GM23248 (cell line): ENCODE measurements around the gene NXF1. TPM values are rescaled to one million over a fixed set of nuclear protein-coding genes. Genes with fewer than 3 reads are reported as not detected.

Experiments
- DNase-seq: peaks from one replicate; pipeline ENCODE4 v3.0.0-alpha.2; 2015
- H2AFZ ChIP-seq: fragments of 200-600 bp; sonication (generic); 2 replicates; pipeline ENCODE4 v1.6.1; 2016; ENCODE audit warnings: antibody characterized with exemption
- H3F3A ChIP-seq: fragments of 200-600 bp; sonication (generic); 2 replicates; pipeline ENCODE4 v1.6.1; 2016; ENCODE audit warnings: mild to moderate bottlenecking, antibody characterized with exemption, mixed run types; ENCODE audit not compliant: insufficient read depth
- H3K27ac ChIP-seq: fragments of 200-600 bp; sonication (generic); 2 replicates; pipeline ENCODE4 v1.5.1; 2016; ENCODE audit warnings: mild to moderate bottlenecking
- H3K27me3 ChIP-seq: fragments of 200-600 bp; sonication (generic); replicated peaks from 2 replicates; pipeline ENCODE4 v1.6.1; 2016; ENCODE audit warnings: mild to moderate bottlenecking; ENCODE audit not compliant: insufficient read depth
- H3K36me3 ChIP-seq: fragments of 200-600 bp; sonication (generic); 2 replicates; pipeline ENCODE4 v1.6.1; 2016; ENCODE audit warnings: low read depth, mild to moderate bottlenecking
- H3K4me1 ChIP-seq: fragments of 200-600 bp; sonication (generic); 2 replicates; pipeline ENCODE4 v1.6.1; 2016; ENCODE audit warnings: mild to moderate bottlenecking; ENCODE audit not compliant: insufficient read depth
- H3K4me2 ChIP-seq: fragments of 200-600 bp; sonication (generic); one replicate; pipeline ENCODE4 v1.6.1; 2016; ENCODE audit warnings: mild to moderate bottlenecking; ENCODE audit not compliant: unreplicated experiment
- H3K4me3 ChIP-seq: fragments of 200-600 bp; sonication (generic); 2 replicates; pipeline ENCODE4 v1.5.1; 2016; ENCODE audit warnings: mild to moderate bottlenecking
- H3K79me2 ChIP-seq: fragments of 200-600 bp; sonication (generic); 2 replicates; pipeline ENCODE4 v1.6.1; 2016; ENCODE audit warnings: mild to moderate bottlenecking; ENCODE audit not compliant: insufficient read depth
- H3K9ac ChIP-seq: fragments of 200-600 bp; sonication (generic); 2 replicates; pipeline ENCODE4 v1.6.1; 2016; ENCODE audit warnings: mild to moderate bottlenecking
- H3K9me2 ChIP-seq: fragments of 200-600 bp; sonication (generic); 2 replicates; pipeline ENCODE4 v1.6.1; 2016; ENCODE audit warnings: mixed run types, mild to moderate bottlenecking, moderate library complexity; ENCODE audit not compliant: insufficient read depth
- H3K9me3 ChIP-seq: fragments of 200-600 bp; sonication (generic); one replicate; pipeline ENCODE4 v1.6.1; 2017; ENCODE audit warnings: low read depth
- H4K20me1 ChIP-seq: fragments of 200-600 bp; sonication (generic); 2 replicates; pipeline ENCODE4 v1.6.0; 2016; ENCODE audit not compliant: insufficient read depth
- EZH2 ChIP-seq: fragments of 200-600 bp; sonication (generic); IDR thresholded peaks from 2 replicates; pipeline ENCODE4 v1.6.1; 2018; ENCODE audit warnings: antibody characterized with exemption, mild to moderate bottlenecking; ENCODE audit not compliant: insufficient read depth, poor library complexity, severe bottlenecking
- EZH2phosphoT487 ChIP-seq: fragments of 200-600 bp; sonication (generic); IDR thresholded peaks from 2 replicates; pipeline ENCODE4 v1.6.1; 2018; ENCODE audit warnings: antibody characterized with exemption, moderate library complexity, mild to moderate bottlenecking, low read depth; ENCODE audit not compliant: insufficient read depth
- WGBS, 2 experiments: methylation state at CpG; one replicate each; pipeline ENCODE4 v1.1.6; 2015 to 2017; ENCODE audit warnings: low lambda C conversion rate in 2 of 2, low coverage in 1 of 2; ENCODE audit errors: missing lambda C conversion rate in 2 of 2; 5-methylcytosine and 5-hydroxymethylcytosine counted together
- in situ Hi-C: fragments of 300-500 bp; cut with MboI; formaldehyde crosslinking; loops from 2 replicates; pipeline ENCODE4 v1.15.0; 2020
- polyA plus RNA-seq: library from polyadenylated mRNA; unstranded; fragments of >200 nt; fragmentation: Nextera tagmentation; extraction: Ambion mirVana; gene quantifications from 2 replicates; pipeline ENCODE4 v1.2.1, GENCODE V29; 2016
- total RNA-seq: library from RNA; depleted of rRNA; stranded (reverse); fragments of >200 nt; shearing (Covaris generic); gene quantifications from 2 replicates; pipeline ENCODE4 v1.2.3, GENCODE V29; 2014

Gene NXF1
- total and polyA plus RNA-seq, 2 experiments from 2014 or later: 32.0 to 53.3 TPM

- Histone ChIP-seq H2AFZ (no peak within 1 kb of the TSS), H3K27me3 (no peaks in the 10 kb centered on the region), H3K9me2 (no peaks in the 10 kb centered on the region), H3F3A (peaks cover 62% of the 10 kb centered on the region), H3K4me2 (peak within 1 kb of the TSS; percentile 78), H3K27ac (peak within 1 kb of the TSS; percentile 78), H3K79me2 (peaks cover 40% of the 10 kb centered on the region), H3K9me3 (no peaks in the 10 kb centered on the region), H3K36me3 (peaks cover 31% of the 10 kb centered on the region), H3K4me1 (peaks cover 45% of the 10 kb centered on the region), H4K20me1 (no peaks in the 10 kb centered on the region), H3K4me3 (peak within 1 kb of the TSS; percentile 82), H3K9ac (peak within 1 kb of the TSS; percentile 84)
- TF ChIP-seq EZH2: no peak
- no peak for TF ChIP-seq EZH2phosphoT487
- peak; percentile 95 for DNase-seq
- in situ Hi-C loops: no loop called here
- WGBS, 2 experiments: 0 to 1% methylated on average over 51 to 57 of the region's 58 CpGs
Observed at GRCh38 chr11:62791501-62792201, 13.6 kb downstream of the NXF1 start, which contains the start of gene TMEM223. Gene TMEM223, minus strand, starts transcription at chr11:62792006. Its CDS starts 12 bp downstream, at chr11:62791994.

GRCh38 chr11:62789576-62789975 is 15.7 kb downstream of the NXF1 start:
- peaks cover 50% of the 10 kb centered on the region for H3F3A ChIP-seq
- H3K36me3 ChIP-seq: peaks cover 11% of the 10 kb centered on the region
- 0 out of 2 replicates have a peak overlapping the region, but pooled peaks have one; percentile 5 for H3K4me3 ChIP-seq
- no peaks in the 10 kb centered on the region for H3K27me3 ChIP-seq
- no peak overlapping the region for H3K4me2 ChIP-seq
- H3K27ac ChIP-seq: no peak overlapping the region
- H3K9me3 ChIP-seq: no peaks in the 10 kb centered on the region
- 58 to 61% methylated on average over 3 of the region's 3 CpGs for WGBS, 2 experiments
- no peaks in the 10 kb centered on the region for H4K20me1 ChIP-seq
- H3K9me2 ChIP-seq: no peaks in the 10 kb centered on the region
- in situ Hi-C loops: no loop called here
- H3K79me2 ChIP-seq: peaks cover 52% of the 10 kb centered on the region
- no peak for DNase-seq
- peaks cover 48% of the 10 kb centered on the region for H3K4me1 ChIP-seq
- peak overlapping the region; percentile 84; the same call in 1 of the 2 replicates for H3K9ac ChIP-seq
- TF ChIP-seq EZH2 (no peak), EZH2phosphoT487 (no peak)
- no peak overlapping the region for H2AFZ ChIP-seq

GRCh38 chr11:62788991-62789390 is 16.2 kb downstream of the NXF1 start:
- Histone ChIP-seq H4K20me1 (no peaks in the 10 kb centered on the region), H3K4me3 (no peak overlapping the region), H2AFZ (no peak overlapping the region), H3K4me2 (peak overlapping the region; percentile 82), H3K9ac (peak overlapping the region; percentile 15; the same call in 1 of the 2 replicates), H3K9me3 (no peaks in the 10 kb centered on the region), H3K27me3 (no peaks in the 10 kb centered on the region), H3K36me3 (peaks cover 10% of the 10 kb centered on the region; the same call in 1 of the 2 replicates), H3K27ac (peak overlapping the region; percentile 95), H3K79me2 (peaks cover 52% of the 10 kb centered on the region), H3F3A (peaks cover 45% of the 10 kb centered on the region), H3K4me1 (peaks cover 44% of the 10 kb centered on the region), H3K9me2 (no peaks in the 10 kb centered on the region)
- in situ Hi-C loops: no loop called here
- TF ChIP-seq EZH2phosphoT487 (no peak), EZH2 (no peak)
- no peak for DNase-seq
- 72 to 74% methylated on average over 5 of the region's 5 CpGs for WGBS, 2 experiments

- in situ Hi-C loops: no loop called here
- DNase-seq: peak; percentile 100
- peak within 1 kb of the TSS; percentile 94 for H3K9ac ChIP-seq
- H3K9me3 ChIP-seq: no peaks in the 10 kb centered on the region
- 0 out of 2 replicates have a peak, but pooled peaks cover 4% of the 10 kb centered on the region for H3K36me3 ChIP-seq
- TF ChIP-seq EZH2phosphoT487 (no peak), EZH2 (no peak)
- H3K4me3 ChIP-seq: peak within 1 kb of the TSS; percentile 87
- peaks cover 28% of the 10 kb centered on the region for H3F3A ChIP-seq
- H3K27me3 ChIP-seq: no peaks in the 10 kb centered on the region
- peak within 1 kb of the TSS; percentile 95 for H3K27ac ChIP-seq
- H3K9me2 ChIP-seq: no peaks in the 10 kb centered on the region
- H3K79me2 ChIP-seq: peaks cover 52% of the 10 kb centered on the region
- peaks cover 33% of the 10 kb centered on the region for H3K4me1 ChIP-seq
- peak within 1 kb of the TSS; percentile 82 for H3K4me2 ChIP-seq
- H4K20me1 ChIP-seq: no peaks in the 10 kb centered on the region
- 1% methylated on average over 85 to 87 of the region's 88 CpGs for WGBS, 2 experiments
- peak within 1 kb of the TSS; percentile 73 for H2AFZ ChIP-seq
Observed at GRCh38 chr11:62787005-62787759, 18.1 kb downstream of the NXF1 start, which contains the start of gene TMEM179B. Gene TMEM179B, plus strand, starts transcription at chr11:62787402. Its CDS starts 30 bp downstream, at chr11:62787432.
